Activated CD4-positive, alpha-beta T cell treated with anti-CD3 and anti-CD28 coated beads, Interleukin-2, amount 10 ng/mL, durations not matched to agents 24 days and 14 days (primary cell): ENCODE data around the gene ABCA4. TPM values are rescaled to one million over a fixed set of nuclear protein-coding genes. Genes with fewer than 3 reads are reported as not detected.
"Not testable (repeated sequence)": the region's sequence is repeated elsewhere in the genome, so short reads cannot be mapped to it uniquely, and the experiment has no call there.

ENCODE experiments used
- DNase-seq: peaks from one replicate; pipeline ENCODE4 v3.0.0; 2022
- H3K27ac Mint-ChIP-seq: one replicate; pipeline ENCODE4 v1.8.0; 2022; ENCODE audit warnings: mild to moderate bottlenecking, mixed read lengths
- H3K27me3 Mint-ChIP-seq: one replicate; pipeline ENCODE4 v1.8.0; 2022; ENCODE audit warnings: mixed read lengths
- H3K36me3 Mint-ChIP-seq: one replicate; pipeline ENCODE4 v1.8.0; 2022; ENCODE audit warnings: low read depth, mild to moderate bottlenecking, mixed read lengths
- H3K4me1 Mint-ChIP-seq: one replicate; pipeline ENCODE4 v1.8.0; 2021; ENCODE audit warnings: mixed read lengths
- H3K4me3 Mint-ChIP-seq: one replicate; pipeline ENCODE4 v1.8.0; 2022; ENCODE audit warnings: mild to moderate bottlenecking, moderate library complexity, mixed read lengths
- H3K9me3 Mint-ChIP-seq: one replicate; pipeline ENCODE4 v1.8.0; 2021; ENCODE audit warnings: mixed read lengths
- intact Hi-C: fragments of 100-400 bp; cut with micrococcal nuclease; formaldehyde crosslinking; loops from one replicate; pipeline ENCODE4 v1.15.1; 2023
- total RNA-seq: library from RNA; stranded (reverse); gene quantifications from 2 replicates; pipeline ENCODE4 v1.2.3, GENCODE V29; 2022

Gene ABCA4
- total RNA-seq: 0.12 TPM in 1 of 2 replicates, not detected in the other

GRCh38 chr1:94120991-94121390 is at the start of gene ABCA4:
TSS of gene ABCA4 (minus strand) at chr1:94121148. CDS start at chr1:94121045, 103 bp downstream.
- DNase-seq: no peak
- no peaks in the 10 kb centered on the region for H3K27me3 Mint-ChIP-seq
- no peaks in the 10 kb centered on the region for H3K4me1 Mint-ChIP-seq
- intact Hi-C loops: no loop called here
- H3K27ac Mint-ChIP-seq: no peak within 1 kb of the TSS
- no peaks in the 10 kb centered on the region for H3K9me3 Mint-ChIP-seq
- no peaks in the 10 kb centered on the region for H3K36me3 Mint-ChIP-seq
- no peak within 1 kb of the TSS for H3K4me3 Mint-ChIP-seq

GRCh38 chr1:94169126-94169525 is 48.2 kb upstream of the ABCA4 start:
- Mint-ChIP-seq H3K9me3 (no peaks in the 10 kb centered on the region), H3K36me3 (no peaks in the 10 kb centered on the region), H3K27ac (no peak overlapping the region), H3K4me3 (no peak overlapping the region), H3K4me1 (no peaks in the 10 kb centered on the region), H3K27me3 (peaks cover 5% of the 10 kb centered on the region)
- no peak for DNase-seq
- intact Hi-C loops: no loop called here

- Mint-ChIP-seq H3K36me3 (no peaks in the 10 kb centered on the region), H3K4me1 (no peaks in the 10 kb centered on the region), H3K27me3 (peaks cover 8% of the 10 kb centered on the region), H3K4me3 (no peak overlapping the region), H3K9me3 (no peaks in the 10 kb centered on the region), H3K27ac (no peak overlapping the region)
- intact Hi-C loops: no loop called here
- no peak for DNase-seq
Observed at GRCh38 chr1:94165843-94166242, 44.9 kb upstream of the ABCA4 start.

GRCh38 chr1:94164885-94165284 is 43.9 kb upstream of the ABCA4 start:
- H3K27ac Mint-ChIP-seq, H3K9me3 Mint-ChIP-seq: not testable (repeated sequence)

GRCh38 chr1:94164121-94164520 is 43.2 kb upstream of the ABCA4 start:
- intact Hi-C loops, H3K27me3 Mint-ChIP-seq, H3K4me1 Mint-ChIP-seq, H3K27ac Mint-ChIP-seq, H3K36me3 Mint-ChIP-seq, DNase-seq, H3K9me3 Mint-ChIP-seq, H3K4me3 Mint-ChIP-seq: not testable (repeated sequence)

More at GRCh38 chr1:94164885-94165284, 43.9 kb upstream of the ABCA4 start:
- H3K4me1 Mint-ChIP-seq, DNase-seq, H3K4me3 Mint-ChIP-seq, intact Hi-C loops, H3K36me3 Mint-ChIP-seq, H3K27me3 Mint-ChIP-seq: not testable (repeated sequence)

- DNase-seq, intact Hi-C loops, H3K4me1 Mint-ChIP-seq: not testable (repeated sequence)
Observed at GRCh38 chr1:94163249-94163648, 42.3 kb upstream of the ABCA4 start.

GRCh38 chr1:94160811-94161210 is 39.9 kb upstream of the ABCA4 start:
- no peaks in the 10 kb centered on the region for H3K4me1 Mint-ChIP-seq
- H3K27ac Mint-ChIP-seq: no peak overlapping the region
- intact Hi-C loops: no loop called here
- H3K36me3 Mint-ChIP-seq: no peaks in the 10 kb centered on the region
- peaks cover 9% of the 10 kb centered on the region for H3K27me3 Mint-ChIP-seq
- H3K4me3 Mint-ChIP-seq: no peak overlapping the region
- H3K9me3 Mint-ChIP-seq: no peaks in the 10 kb centered on the region
- no peak for DNase-seq

More at GRCh38 chr1:94163249-94163648, 42.3 kb upstream of the ABCA4 start:
- H3K36me3 Mint-ChIP-seq, H3K9me3 Mint-ChIP-seq, H3K4me3 Mint-ChIP-seq, H3K27ac Mint-ChIP-seq, H3K27me3 Mint-ChIP-seq: not testable (repeated sequence)

- Mint-ChIP-seq H3K4me1 (no peaks in the 10 kb centered on the region), H3K36me3 (no peaks in the 10 kb centered on the region), H3K27ac (no peak overlapping the region), H3K4me3 (no peak overlapping the region), H3K9me3 (no peaks in the 10 kb centered on the region), H3K27me3 (peaks cover 9% of the 10 kb centered on the region)
- intact Hi-C loops: no loop called here
- no peak for DNase-seq
Observed at GRCh38 chr1:94156096-94156625, 35.2 kb upstream of the ABCA4 start.

- no peak for DNase-seq
- H3K9me3 Mint-ChIP-seq: no peaks in the 10 kb centered on the region
- H3K27ac Mint-ChIP-seq: no peak overlapping the region
- no peaks in the 10 kb centered on the region for H3K36me3 Mint-ChIP-seq
- H3K4me3 Mint-ChIP-seq: no peak overlapping the region
- peaks cover 6% of the 10 kb centered on the region for H3K27me3 Mint-ChIP-seq
- intact Hi-C loops: no loop called here
- H3K4me1 Mint-ChIP-seq: no peaks in the 10 kb centered on the region
Observed at GRCh38 chr1:94154989-94155388, 34.0 kb upstream of the ABCA4 start.

- Mint-ChIP-seq H3K27me3 (peaks cover 2% of the 10 kb centered on the region), H3K36me3 (no peaks in the 10 kb centered on the region), H3K9me3 (no peaks in the 10 kb centered on the region), H3K4me1 (no peaks in the 10 kb centered on the region), H3K27ac (no peak overlapping the region), H3K4me3 (no peak overlapping the region)
- intact Hi-C loops: no loop called here
- no peak for DNase-seq
Observed at GRCh38 chr1:94153133-94153532, 32.2 kb upstream of the ABCA4 start.

- H3K4me1 Mint-ChIP-seq, H3K27me3 Mint-ChIP-seq, intact Hi-C loops, H3K9me3 Mint-ChIP-seq, H3K36me3 Mint-ChIP-seq, H3K4me3 Mint-ChIP-seq, DNase-seq, H3K27ac Mint-ChIP-seq: not testable (repeated sequence)
Observed at GRCh38 chr1:94149166-94149565, 28.2 kb upstream of the ABCA4 start.

GRCh38 chr1:94146273-94146672 is 25.3 kb upstream of the ABCA4 start:
- H3K27me3 Mint-ChIP-seq: peaks cover 4% of the 10 kb centered on the region
- no peak overlapping the region for H3K4me3 Mint-ChIP-seq
- intact Hi-C loops: no loop called here
- H3K9me3 Mint-ChIP-seq: no peaks in the 10 kb centered on the region
- H3K36me3 Mint-ChIP-seq: no peaks in the 10 kb centered on the region
- no peaks in the 10 kb centered on the region for H3K4me1 Mint-ChIP-seq
- H3K27ac Mint-ChIP-seq: no peak overlapping the region
- DNase-seq: no peak

- no peaks in the 10 kb centered on the region for H3K4me1 Mint-ChIP-seq
- no peak overlapping the region for H3K4me3 Mint-ChIP-seq
- DNase-seq: no peak
- no peak overlapping the region for H3K27ac Mint-ChIP-seq
- intact Hi-C loops: no loop called here
- H3K36me3 Mint-ChIP-seq: no peaks in the 10 kb centered on the region
- H3K9me3 Mint-ChIP-seq: no peaks in the 10 kb centered on the region
- H3K27me3 Mint-ChIP-seq: peaks cover 4% of the 10 kb centered on the region
Observed at GRCh38 chr1:94144836-94145235, 23.9 kb upstream of the ABCA4 start.

- no peaks in the 10 kb centered on the region for H3K36me3 Mint-ChIP-seq
- intact Hi-C loops: no loop called here
- H3K4me3 Mint-ChIP-seq: no peak overlapping the region
- no peaks in the 10 kb centered on the region for H3K9me3 Mint-ChIP-seq
- peaks cover 2% of the 10 kb centered on the region for H3K27me3 Mint-ChIP-seq
- H3K4me1 Mint-ChIP-seq: no peaks in the 10 kb centered on the region
- no peak overlapping the region for H3K27ac Mint-ChIP-seq
- DNase-seq: no peak
Observed at GRCh38 chr1:94143809-94144176, 22.8 kb upstream of the ABCA4 start.

GRCh38 chr1:94143173-94143808 is 22.3 kb upstream of the ABCA4 start:
- intact Hi-C loops: no loop called here
- peaks cover 2% of the 10 kb centered on the region for H3K27me3 Mint-ChIP-seq
- no peak for DNase-seq
- no peak overlapping the region for H3K27ac Mint-ChIP-seq
- H3K4me3 Mint-ChIP-seq: no peak overlapping the region
- no peaks in the 10 kb centered on the region for H3K4me1 Mint-ChIP-seq
- no peaks in the 10 kb centered on the region for H3K36me3 Mint-ChIP-seq
- H3K9me3 Mint-ChIP-seq: no peaks in the 10 kb centered on the region
